IPS-NIHi11 (cell line): ENCODE results near the gene GNA12.
"Not testable (repeated sequence)": the region's sequence is repeated elsewhere in the genome, so short reads cannot be mapped to it uniquely, and the experiment has no call there.

Experiments
- DNase-seq: peaks from one replicate; pipeline ENCODE4 v3.0.0; 2012; ENCODE audit warnings: mixed read lengths, low spot score

The GNA12 gene

DNA sequence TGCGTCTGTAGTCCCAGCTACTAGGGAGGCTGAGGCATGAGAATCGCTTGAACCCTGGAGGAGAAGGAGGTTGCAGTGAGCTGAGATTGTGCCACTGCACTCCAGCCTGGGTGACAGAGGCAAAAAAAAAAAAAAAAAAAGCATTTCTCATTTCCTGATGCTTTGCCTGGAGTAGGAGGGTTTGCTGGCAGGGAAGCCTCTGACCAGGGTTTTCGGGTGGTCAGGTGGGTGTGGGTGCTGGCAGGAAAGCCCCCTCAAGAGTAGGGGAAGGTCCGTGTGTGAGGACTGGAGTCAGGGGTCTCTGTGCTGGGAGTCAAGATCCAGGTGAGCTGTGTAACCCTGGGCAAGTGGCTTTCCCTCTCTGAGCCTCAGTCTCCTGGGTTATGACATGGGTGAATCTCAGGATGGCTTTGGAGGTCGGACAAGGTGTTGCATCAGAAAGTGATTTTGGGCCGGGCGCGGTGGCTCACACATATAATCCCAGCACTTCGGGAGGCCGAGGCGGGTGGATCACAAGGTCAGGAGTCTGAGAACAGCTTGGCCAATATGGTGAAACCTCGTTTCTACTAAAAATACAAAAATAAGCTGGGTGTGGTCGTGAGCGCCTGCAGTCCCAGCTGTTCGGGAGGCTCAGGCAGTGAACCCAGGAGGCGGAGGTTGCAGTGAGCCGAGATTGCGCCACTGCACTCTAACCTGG lies 152.9 kb downstream of the GNA12 start:
- DNase-seq: no peak

DNA sequence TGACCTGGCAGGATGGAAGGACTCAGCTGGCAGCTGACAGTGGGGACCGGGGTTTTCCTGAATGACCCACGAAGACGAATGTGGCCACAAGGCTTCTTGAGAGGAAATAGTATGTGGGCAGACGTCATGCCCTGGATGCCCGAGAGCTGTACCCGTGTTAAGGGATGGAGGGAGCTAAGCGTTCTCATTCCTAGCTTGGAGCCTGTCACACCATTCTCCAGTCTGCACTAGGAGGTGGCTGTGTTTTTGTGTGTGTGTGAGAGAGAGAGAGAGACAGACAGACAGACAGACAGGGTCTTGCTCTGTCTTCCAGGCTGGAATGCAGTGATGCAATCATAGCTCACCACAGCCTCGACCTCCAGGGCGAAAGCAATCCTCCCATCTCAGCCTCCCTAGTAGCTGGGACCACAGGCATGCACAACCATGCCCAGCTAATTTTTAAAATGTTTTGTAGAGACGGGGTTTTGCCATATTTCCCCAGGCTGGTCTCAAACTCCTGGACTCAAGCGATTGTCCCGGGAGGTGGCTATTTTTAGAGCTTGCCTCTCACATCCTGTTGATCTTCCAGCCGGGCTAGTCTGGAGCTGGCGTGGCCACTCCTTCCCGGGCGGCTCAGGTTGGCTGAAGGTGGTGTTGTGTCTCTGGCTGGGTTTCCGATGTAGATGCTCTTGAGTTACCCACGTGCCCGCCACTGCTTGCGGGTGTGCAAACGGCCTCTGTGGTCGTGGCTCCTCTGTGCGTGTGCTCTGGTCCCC lies 154.0 kb downstream of the GNA12 start:
- DNase-seq: no peak

DNA sequence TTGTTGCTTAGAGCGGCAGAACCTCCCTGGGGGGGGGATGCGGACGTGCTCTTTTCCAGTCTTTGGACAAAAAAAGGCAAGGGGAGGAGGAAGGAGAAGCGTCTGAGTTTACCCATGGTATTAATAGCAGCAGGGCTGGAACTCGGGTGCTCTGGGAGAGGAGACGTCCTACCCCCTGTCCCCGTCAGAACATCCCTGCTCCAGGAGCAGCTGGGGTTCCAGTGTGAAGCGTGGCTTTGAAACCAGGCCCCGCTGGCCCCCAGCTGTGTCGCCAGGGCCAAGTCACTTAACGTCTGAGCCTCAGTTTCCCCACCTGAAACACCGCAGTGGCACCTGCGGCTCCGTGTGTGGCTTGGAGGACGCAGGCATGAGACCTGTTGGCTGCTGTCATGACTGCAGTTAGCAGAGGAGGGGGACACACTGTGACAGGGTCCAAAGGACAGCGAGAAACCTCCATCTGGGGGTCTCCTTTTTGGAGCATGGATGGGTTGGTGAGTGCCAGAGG lies 154.7 kb downstream of the GNA12 start:
- DNase-seq: no peak

DNA sequence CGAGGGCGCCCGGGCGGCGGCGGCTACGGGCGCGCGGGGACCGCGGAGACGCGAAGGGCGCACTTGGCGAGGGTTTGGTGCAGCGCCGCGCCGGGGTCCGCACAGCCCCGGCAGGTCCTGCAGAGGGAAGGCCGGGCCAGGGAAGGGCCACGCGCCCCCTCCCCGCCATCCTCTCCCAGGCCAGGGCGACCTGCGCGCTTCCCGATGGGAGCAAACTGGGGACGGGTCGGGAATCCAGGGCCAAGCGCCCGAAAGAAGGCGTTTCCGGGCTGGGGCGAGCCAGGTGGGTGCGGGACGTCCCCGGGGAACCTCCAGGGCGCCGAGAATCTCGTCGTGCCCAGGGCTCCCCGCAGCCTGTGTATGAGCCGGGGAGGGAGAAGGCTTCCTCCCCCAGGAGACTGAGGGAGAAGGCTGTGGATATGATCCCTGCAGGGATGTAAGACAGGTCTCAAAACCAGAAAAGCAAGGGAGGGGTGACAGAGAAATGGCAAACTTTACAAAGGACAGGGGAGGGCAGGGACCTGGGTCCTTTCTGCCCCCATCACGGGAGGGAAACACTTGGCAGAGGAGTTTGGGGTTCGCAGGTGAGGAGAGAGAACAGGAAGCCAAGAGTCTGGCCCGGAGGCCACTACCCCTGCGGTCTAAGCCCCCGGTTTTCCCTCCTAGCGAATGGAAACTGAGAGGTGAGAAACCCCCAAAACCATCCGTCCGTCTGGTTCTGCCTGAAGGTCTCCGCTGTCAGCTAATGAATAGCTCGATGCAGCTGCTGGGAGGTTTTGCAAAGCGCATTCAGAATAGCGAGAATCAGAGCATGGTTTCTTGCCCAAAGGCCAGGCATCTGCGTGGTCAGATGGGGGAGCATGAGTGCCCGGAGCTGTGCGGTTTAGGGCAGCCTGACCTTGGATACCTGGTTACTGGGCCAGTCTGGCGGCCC lies 155.4 kb downstream of the GNA12 start:
- no peak for DNase-seq

DNA sequence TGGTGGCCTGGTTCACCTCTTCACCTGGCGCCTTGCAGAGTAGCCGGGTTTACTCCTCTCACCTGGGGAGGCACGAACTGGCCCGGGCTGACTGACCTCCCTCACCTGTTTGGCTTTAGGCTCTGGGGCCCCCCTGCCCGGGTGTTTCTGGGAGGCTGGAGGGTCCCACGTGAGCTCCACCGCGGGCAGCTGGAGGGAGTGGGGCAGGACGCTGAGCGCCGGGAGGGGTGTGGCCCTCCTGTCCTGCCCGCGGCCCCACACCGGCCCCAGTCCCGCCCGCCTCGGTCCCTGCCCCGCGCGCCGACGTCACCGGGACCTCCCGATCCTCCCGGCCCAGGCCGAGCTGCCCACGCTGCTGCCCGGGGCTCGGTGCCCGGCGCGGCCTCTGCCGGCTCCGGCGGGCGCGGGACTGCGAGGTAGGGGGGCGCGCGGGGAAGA lies 156.2 kb downstream of the GNA12 start, which contains the start of gene AMZ1:
TSS of gene AMZ1 (plus strand) at position 322 of the 438 bp plus-strand sequence. CDS start 12,250 bp downstream, outside the sequence.
- DNase-seq: peak; percentile 73

DNA sequence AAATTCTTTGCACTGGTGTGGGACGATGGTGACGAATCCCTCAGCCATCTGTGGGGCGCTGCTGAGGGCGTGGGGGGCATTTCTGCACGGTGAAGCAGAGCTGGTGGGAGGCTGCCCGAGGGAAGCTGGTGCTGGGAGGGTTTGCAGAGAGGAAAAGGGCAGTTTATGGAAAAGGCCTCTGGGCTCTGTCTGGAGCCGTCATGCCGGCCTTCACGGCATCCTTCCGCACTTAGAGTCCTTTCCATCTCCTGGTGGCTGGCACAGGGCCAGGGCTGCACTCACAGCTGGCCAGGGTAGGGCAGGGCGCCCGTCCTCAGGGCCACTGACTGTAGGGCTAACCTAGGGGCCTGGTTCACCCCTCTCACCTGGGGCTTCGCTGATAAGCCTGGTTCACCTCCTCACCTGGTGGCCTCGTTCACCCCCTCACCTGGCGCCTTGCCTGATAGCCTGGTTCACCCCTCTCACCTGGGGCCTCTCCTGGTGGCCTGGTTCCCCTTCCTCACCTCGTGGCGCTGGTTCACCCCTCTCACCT lies 156.7 kb downstream of the GNA12 start:
- DNase-seq: no peak

DNA sequence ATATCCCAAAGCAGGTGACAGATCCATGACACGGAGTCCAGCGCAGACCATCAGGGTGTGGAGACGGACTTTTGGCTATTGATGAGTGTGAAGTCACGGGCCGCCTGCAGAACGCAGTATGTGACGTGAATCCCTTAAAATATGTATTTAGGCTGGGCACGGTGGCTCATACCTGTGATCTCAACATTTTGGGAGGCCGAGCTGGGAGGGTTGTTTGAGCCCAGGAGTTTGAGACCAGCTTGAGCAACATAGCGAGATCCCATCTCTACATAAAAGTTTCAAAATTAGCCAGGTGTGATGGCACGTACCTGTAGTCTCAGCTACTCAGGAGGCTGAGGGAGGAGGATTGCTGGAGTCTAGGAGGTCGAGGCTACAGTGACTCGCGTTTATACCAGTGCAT lies 158.0 kb downstream of the GNA12 start:
- DNase-seq: no peak

DNA sequence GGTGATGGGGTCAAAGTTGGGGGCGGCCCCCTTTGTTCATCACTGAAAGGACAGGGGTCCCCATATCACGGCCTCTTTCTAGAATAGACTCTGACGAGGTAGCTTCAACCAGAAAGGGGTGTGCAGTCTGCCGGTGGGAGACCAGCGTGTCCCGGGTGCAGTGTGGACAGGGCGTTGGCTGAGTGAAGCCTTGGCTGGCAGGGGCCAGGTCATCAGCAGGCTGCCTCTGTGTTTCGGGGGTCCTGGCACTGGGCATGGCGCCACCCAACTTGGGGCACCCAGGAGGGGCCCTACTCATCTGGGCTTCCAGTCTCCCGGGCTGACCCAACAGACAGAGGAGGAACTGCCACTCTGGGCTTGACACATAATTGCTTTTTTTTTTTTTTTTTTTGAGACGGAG lies 159.6 kb downstream of the GNA12 start:
- no peak for DNase-seq

DNA sequence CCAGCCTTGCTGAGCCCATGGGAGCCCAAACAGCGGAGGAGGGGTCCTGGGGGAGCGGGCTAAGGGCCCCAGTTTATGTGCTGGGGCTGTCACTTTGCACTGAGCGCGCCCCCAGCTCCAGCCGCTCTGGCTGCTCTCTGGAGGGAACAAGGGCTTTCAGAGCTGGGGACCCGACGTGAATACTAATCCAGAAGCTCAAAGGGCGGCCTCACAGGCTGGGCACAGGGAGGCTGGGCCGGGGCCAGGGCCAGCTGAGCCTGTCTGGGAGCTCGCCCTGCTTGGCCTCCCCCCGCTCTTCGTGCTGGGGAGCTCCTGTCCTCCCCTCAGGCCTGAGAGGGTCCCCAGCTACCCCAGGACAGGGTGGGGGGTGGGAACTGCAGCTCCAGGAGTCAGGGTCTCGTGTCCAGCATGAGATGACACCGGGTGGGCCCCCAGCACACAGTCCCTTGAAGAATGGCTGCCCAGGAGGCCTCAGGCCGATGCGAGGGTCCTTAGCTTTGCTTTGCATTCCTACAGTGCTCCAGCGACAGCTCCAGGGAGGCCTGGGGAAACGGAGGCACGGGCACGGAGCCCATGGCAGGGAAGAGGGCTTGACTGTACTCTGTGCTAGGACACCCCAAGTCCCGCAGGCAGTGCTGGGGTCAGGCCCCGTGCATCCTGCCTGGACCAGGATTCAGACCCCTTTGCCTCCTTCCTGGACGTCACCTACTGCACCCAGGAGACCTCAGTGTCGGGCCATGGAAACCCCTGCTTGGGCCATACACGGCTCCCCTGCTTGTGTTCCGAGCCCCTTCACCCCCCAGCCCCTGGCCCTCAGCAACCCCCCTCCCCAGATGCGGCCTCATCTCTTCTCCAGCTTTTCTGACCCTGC lies 161.9 kb downstream of the GNA12 start:
- no peak for DNase-seq

DNA sequence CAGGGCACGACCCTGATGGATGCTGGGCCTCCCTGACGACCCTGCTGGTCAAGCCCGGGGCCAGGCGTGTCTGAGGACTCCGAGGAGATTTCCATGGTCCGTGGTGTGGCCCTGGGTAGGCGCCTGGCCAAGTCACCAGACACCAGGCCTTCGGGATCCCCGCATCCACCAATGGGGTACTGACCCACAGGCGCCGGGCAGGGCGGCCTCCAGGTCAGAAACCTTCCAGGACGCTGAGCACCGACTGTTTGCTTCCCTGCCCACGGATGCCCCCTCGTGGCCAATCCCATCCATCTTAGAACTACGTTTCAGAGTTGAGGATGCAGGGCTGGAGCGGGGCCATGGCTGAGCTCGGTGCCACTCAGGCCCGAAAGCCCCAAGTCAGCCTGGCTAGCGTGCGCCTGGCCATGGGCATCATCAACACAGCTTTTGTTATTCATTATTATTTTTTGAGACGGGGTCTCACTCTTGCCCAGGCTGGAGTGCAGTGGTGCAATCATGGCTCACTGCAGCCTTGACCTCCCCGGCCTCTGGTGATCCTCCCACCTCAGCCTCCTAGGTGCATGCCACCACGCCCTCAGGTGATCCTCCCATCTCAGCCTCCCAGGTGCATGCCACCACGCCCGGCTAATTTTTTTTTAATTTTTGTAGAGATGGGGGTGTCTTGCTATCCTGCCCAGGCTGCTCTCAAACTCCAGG lies 163.2 kb downstream of the GNA12 start:
- peak; percentile 93 for DNase-seq

DNA sequence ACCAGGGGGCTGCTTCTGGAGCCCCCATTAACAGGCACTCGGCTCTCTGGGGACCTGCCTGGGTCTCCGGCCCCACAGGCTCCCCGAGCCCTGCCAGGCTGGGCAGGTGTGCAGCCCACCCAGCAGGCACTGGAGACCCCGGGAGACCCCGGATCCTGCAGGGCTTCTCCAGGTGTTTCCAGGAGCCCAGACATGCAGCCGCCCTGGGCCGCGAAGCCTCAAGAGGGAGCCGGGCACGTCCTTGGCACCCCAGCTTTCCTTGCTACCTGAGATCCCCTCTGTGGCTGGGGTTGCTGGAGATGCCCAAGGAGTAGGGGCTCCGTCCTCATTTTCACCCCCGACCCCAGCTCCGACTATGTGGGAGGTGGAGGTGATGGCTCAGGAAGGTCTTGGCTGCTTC lies 163.9 kb downstream of the GNA12 start:
- no peak for DNase-seq

DNA sequence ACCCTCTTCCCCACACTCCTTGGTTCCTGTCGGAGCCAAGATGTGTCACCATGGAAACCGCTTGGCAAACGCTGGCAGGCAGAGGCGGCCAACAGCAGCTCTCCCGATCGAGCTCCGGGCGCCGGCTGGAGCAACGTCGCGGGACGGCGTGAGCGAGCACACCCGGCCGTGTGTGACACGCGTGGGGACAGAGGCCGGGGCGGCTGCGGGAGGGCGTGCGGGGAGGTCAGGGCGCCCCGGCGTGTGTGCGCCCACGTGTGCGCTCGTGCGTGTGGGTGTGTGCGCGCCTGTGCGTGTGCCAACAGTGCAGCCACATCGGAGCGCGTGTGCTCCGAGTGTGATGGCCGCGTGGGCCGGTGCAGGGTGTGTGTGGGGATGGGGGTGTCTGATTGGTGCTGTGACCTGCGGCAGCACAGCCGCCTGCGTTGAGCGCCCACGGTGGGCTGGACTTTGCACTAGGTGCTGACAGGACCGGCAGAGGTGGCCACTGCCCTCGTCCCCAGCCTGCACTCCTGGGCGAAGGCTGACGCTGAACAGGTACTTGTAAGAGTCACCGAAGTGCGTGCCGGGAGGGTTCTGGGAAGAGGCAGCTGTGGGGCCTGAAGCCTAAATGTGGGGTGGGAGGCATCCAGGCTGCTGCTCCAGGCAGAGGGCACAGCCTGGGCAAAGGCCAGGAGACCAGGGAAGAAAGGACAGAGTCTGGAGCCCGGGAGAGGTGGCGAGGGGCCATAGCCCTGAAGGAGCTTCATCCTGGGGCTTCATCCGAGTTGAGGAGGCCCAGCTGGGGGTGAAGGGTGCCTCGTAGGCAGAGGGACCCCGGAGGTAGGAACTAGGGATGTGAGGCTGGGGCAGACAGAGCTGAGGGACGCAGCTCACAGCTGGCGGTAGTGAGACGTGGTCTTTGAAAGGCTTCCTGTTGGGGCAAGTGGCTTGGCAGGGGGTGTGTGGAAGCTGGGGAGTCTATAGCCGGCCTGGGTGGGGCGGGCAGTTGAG lies 164.7 kb downstream of the GNA12 start:
- not testable (repeated sequence) for DNase-seq

DNA sequence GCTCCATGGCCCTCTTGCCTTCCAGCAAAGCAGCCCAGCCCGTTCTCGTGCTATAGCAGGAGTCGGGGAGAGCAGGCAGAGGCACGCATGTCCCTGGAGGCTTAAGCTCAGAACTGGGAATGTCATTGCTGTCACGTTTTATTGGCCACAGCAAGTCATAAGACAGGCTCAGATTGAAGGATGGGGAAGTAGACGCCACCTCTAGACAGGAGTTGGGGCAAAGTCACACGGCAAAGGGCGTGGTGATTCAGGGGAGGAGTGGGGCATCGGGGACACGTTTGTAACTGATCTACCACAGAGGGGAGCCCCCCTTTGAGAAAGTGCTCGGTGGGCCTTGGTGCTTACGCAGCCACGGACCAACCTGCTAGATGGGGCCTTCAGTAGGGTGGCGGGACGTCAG lies 165.7 kb downstream of the GNA12 start:
- DNase-seq: not testable (repeated sequence)
